ENCODE measurements around the gene MYBPC1.

- no peak for TF ChIP-seq CTCF (IDR thresholded peaks at IDR 0.05)
- TF ChIP-seq POLR2AphosphoS5 (IDR thresholded peaks at IDR 0.05; ENCODE audit: insufficient read depth in 1 of 2, low read depth in 1 of 2): no peak
- no peak for TF ChIP-seq POLR2A (IDR thresholded peaks at IDR 0.05)
These were observed at the start of gene MYBPC1 for GRCh38 chr12:101594700-101595099.
